Measurements from ENCODE around the gene FMNL2.

The FMNL2 gene

DNA sequence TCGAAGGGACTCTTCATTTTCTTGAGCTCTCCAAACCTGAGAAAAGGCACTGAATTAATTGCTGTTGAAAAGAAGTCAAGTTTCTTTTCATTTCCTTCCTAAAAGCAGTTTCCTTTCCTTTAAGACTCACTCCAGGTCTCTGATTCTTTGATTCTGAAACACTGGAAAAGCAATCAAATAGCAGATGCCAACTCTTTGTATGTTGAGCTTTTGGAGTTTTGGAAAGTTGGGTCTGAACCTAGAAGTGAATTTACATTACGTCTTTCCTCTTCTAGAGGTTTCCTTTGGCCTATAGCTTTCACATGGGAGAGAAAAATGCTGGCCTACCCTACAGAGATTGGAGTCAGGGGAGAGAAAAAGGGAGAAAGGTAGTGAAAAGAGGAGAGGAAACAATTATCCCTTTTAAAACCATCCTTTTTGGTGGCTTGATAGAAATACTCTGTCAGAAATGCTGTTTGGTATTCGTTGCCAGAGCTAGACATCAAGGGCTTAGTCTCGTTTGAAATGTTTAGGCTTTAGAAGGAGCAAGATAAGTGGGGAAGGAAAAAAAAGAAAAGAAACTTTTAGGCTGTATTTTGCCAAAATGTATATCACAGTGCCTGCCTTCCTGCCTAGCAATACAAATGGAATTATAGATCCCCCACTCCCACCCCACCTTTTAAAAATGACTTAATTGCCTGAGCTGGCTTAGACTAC, 194.6 kb downstream of the FMNL2 start:
- no peaks in the 10 kb centered on the region for H3K9me3 ChIP-seq (ENCODE audit: insufficient read depth, low read length)
- H2AFZ ChIP-seq (ENCODE audit: low read depth, low read length, severe bottlenecking), result no peak overlapping the region
- H3K79me2 ChIP-seq (ENCODE audit: insufficient read depth, low read length), result no peaks in the 10 kb centered on the region
- no peaks in the 10 kb centered on the region for H3F3A ChIP-seq (ENCODE audit: insufficient read depth)
- TF ChIP-seq, protein P1, sequence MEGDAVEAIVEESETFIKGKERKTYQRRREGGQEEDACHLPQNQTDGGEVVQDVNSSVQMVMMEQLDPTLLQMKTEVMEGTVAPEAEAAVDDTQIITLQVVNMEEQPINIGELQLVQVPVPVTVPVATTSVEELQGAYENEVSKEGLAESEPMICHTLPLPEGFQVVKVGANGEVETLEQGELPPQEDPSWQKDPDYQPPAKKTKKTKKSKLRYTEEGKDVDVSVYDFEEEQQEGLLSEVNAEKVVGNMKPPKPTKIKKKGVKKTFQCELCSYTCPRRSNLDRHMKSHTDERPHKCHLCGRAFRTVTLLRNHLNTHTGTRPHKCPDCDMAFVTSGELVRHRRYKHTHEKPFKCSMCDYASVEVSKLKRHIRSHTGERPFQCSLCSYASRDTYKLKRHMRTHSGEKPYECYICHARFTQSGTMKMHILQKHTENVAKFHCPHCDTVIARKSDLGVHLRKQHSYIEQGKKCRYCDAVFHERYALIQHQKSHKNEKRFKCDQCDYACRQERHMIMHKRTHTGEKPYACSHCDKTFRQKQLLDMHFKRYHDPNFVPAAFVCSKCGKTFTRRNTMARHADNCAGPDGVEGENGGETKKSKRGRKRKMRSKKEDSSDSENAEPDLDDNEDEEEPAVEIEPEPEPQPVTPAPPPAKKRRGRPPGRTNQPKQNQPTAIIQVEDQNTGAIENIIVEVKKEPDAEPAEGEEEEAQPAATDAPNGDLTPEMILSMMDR (IDR thresholded peaks at IDR 0.05; ENCODE audit: insufficient read depth, low read length, poor library complexity, severe bottlenecking), result no peak
- TF ChIP-seq EZH2phosphoT487 (conservative IDR thresholded peaks at IDR 0.05; ENCODE audit: low read length), result no peak
- no peaks in the 10 kb centered on the region for H3K27me3 ChIP-seq (ENCODE audit: low read length)
- H3K4me3 ChIP-seq (ENCODE audit: insufficient read depth, low read length, poor library complexity, severe bottlenecking), result no peak overlapping the region
- no peak overlapping the region for H3K27ac ChIP-seq (ENCODE audit: low read depth, low read length)
- H3K36me3 ChIP-seq (ENCODE audit: low read length), result no peaks in the 10 kb centered on the region
- H3K4me2 ChIP-seq (ENCODE audit: low read depth, low read length, poor library complexity, severe bottlenecking), result no peak overlapping the region
- no peaks in the 10 kb centered on the region for H4K20me1 ChIP-seq (ENCODE audit: low read depth, low read length)
- no peak overlapping the region for H3K9ac ChIP-seq (ENCODE audit: low read length)
- no peaks in the 10 kb centered on the region for H3K9me2 ChIP-seq (replicated peaks; ENCODE audit: insufficient read depth, low read length)

DNA sequence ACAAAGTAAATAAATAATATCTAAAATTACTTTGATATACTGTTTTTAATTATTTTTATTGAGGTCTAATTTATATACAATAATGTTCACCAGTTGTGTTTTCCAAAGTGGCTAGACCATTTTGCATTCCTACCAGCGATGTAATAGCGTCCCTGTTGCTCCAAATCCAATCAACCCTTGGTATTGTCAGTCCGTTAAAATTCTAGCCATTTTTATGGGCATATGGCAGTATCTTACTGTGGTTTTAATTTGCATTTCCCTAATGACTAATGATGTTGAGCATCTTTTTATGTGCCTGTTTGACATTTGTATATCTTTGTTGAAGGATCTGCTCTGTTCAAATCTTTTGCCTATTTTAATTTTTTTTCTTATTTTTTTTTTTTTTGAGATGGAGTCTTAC, 197.3 kb downstream of the FMNL2 start:
- H3K9me3 ChIP-seq (ENCODE audit: insufficient read depth, low read length), result no peaks in the 10 kb centered on the region
- no peak overlapping the region for H3K27ac ChIP-seq (ENCODE audit: low read depth, low read length)
- H3K36me3 ChIP-seq (ENCODE audit: low read length), result no peaks in the 10 kb centered on the region
- no peak overlapping the region for H3K4me2 ChIP-seq (ENCODE audit: low read depth, low read length, poor library complexity, severe bottlenecking)
- no peaks in the 10 kb centered on the region for H3F3A ChIP-seq (ENCODE audit: insufficient read depth)
- H3K79me2 ChIP-seq (ENCODE audit: insufficient read depth, low read length), result no peaks in the 10 kb centered on the region
- no peaks in the 10 kb centered on the region for H3K9me2 ChIP-seq (replicated peaks; ENCODE audit: insufficient read depth, low read length)
- H3K4me3 ChIP-seq (ENCODE audit: insufficient read depth, low read length, poor library complexity, severe bottlenecking), result no peak overlapping the region
- TF ChIP-seq, protein P1 (IDR thresholded peaks at IDR 0.05; ENCODE audit: insufficient read depth, low read length, poor library complexity, severe bottlenecking), result no peak
- TF ChIP-seq EZH2phosphoT487 (conservative IDR thresholded peaks at IDR 0.05; ENCODE audit: low read length), result no peak
- no peak overlapping the region for H2AFZ ChIP-seq (ENCODE audit: low read depth, low read length, severe bottlenecking)
- no peak overlapping the region for H3K9ac ChIP-seq (ENCODE audit: low read length)
- no peaks in the 10 kb centered on the region for H3K27me3 ChIP-seq (ENCODE audit: low read length)
- no peaks in the 10 kb centered on the region for H4K20me1 ChIP-seq (ENCODE audit: low read depth, low read length)

DNA sequence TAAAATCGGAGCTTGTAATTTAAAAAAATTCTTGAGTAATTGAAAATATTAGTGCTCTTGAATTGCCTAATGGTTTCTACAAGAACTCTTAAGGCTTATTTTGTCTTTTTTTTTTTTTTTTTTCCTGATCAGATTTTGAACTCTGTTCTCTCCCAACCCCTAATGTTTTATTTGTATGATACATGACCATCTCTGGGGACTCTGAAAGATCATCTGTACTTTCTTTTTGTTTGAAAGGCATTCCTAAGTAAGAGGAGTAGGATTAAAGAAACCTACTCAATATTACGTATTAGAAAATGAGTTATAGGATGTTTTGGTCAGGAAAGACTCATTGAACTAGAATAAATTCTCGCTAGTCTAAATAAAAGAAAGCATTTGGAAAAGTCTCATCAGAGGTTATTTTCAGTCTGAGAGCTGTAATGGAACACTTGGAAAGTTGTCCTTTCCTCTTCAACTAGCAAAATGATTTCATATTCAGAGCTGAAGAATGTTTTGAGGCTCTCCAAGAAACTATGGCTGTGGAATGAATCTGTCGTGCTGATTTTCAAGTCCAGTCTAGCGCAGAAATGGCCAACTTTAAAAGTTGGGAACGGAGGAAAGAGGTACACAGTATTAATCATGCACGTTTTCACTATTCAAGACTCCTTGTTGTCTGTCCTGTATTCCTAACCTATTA, 199.6 kb downstream of the FMNL2 start:
- H3K4me2 ChIP-seq (ENCODE audit: low read depth, low read length, poor library complexity, severe bottlenecking), result no peak overlapping the region
- no peaks in the 10 kb centered on the region for H4K20me1 ChIP-seq (ENCODE audit: low read depth, low read length)
- H3K79me2 ChIP-seq (ENCODE audit: insufficient read depth, low read length), result no peaks in the 10 kb centered on the region
- H3K27ac ChIP-seq (ENCODE audit: low read depth, low read length), result no peak overlapping the region
- H3F3A ChIP-seq (ENCODE audit: insufficient read depth), result no peaks in the 10 kb centered on the region
- H3K9me2 ChIP-seq (replicated peaks; ENCODE audit: insufficient read depth, low read length), result no peaks in the 10 kb centered on the region
- H3K9ac ChIP-seq (ENCODE audit: low read length), result no peak overlapping the region
- H3K36me3 ChIP-seq (ENCODE audit: low read length), result no peaks in the 10 kb centered on the region
- no peaks in the 10 kb centered on the region for H3K9me3 ChIP-seq (ENCODE audit: insufficient read depth, low read length)
- H3K4me3 ChIP-seq (ENCODE audit: insufficient read depth, low read length, poor library complexity, severe bottlenecking), result no peak overlapping the region
- H3K27me3 ChIP-seq (ENCODE audit: low read length), result no peaks in the 10 kb centered on the region
- no peak for TF ChIP-seq EZH2phosphoT487 (conservative IDR thresholded peaks at IDR 0.05; ENCODE audit: low read length)
- TF ChIP-seq, protein P1 (IDR thresholded peaks at IDR 0.05; ENCODE audit: insufficient read depth, low read length, poor library complexity, severe bottlenecking), result no peak
- H2AFZ ChIP-seq (ENCODE audit: low read depth, low read length, severe bottlenecking), result no peak overlapping the region

All from SU-DHL-6 (cell line).